ENCODE results near the gene ANKRD60. TPM values are rescaled to one million over a fixed set of nuclear protein-coding genes. Genes with fewer than 3 reads are reported as not detected.

Gene ANKRD60
- total and polyA plus RNA-seq, 2 of the 4 experiments (the other 2 are of a cell fraction), result not detected

DNA sequence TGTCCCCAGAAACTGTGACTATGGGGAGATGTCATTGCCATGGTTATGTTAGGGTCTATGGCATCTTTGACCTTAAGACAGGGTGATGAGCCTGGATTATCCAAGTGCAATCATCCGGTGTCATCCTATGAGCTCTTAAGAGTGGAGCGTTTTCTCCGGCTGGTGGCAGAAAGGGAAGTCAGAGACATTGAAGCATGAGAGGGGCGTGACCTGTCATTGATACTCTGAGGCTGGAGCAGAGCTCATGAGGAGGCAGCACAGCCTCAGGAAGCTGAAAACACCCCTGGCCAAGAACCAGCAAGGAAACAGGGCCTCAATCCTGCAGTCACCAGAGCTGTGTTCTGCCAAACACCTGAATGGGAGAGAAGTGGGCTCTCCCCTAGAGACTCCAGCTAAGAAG lies 59.6 kb downstream of the ANKRD60 start:
- DNase-seq, result no peak
- H4K91ac ChIP-seq (ENCODE audit: insufficient read depth, low read depth, low read length), result no peak overlapping the region
- CTCF ChIA-PET, result interaction anchor here (0.9 kb wide), 1 partner anchor 11 kb away, joined by 3 read pairs; no protein-coding TSS in a partner anchor
- no peak overlapping the region for H2BK20ac ChIP-seq (ENCODE audit: low read depth, low read length)
- H3K4ac ChIP-seq (ENCODE audit: low read depth, low read length), result no peak overlapping the region
- H2BK120ac ChIP-seq (ENCODE audit: low read depth, low read length), result no peak overlapping the region
- no peaks in the 10 kb centered on the region for H3K9me1 ChIP-seq (ENCODE audit: insufficient read depth, low read length)
- H2AFZ ChIP-seq (replicated peaks; ENCODE audit: low read length, poor library complexity), result no peak overlapping the region
- no peak overlapping the region for H3K23ac ChIP-seq (ENCODE audit: low read depth, low read length)
- no peak overlapping the region for H2BK5ac ChIP-seq (ENCODE audit: low read depth, low read length, poor library complexity, severe bottlenecking)
- H3K14ac ChIP-seq (replicated peaks; ENCODE audit: low read depth, low read length), result no peak overlapping the region
- H3K56ac ChIP-seq (ENCODE audit: extremely low read depth, insufficient read depth, low read length), result no peak overlapping the region
- no peak overlapping the region for H3K9ac ChIP-seq (ENCODE audit: low read depth, low read length)
- H4K20me1 ChIP-seq (ENCODE audit: insufficient read depth, low read length), result no peaks in the 10 kb centered on the region
- no peaks in the 10 kb centered on the region for H3K36me3 ChIP-seq (ENCODE audit: control insufficient read depth, insufficient read depth, low read length)
- POLR2A ChIA-PET (ENCODE audit: unreplicated experiment), result no interaction called here
- H4K5ac ChIP-seq (ENCODE audit: low read depth, low read length), result no peak overlapping the region
- H2BK15ac ChIP-seq (ENCODE audit: low read depth, low read length), result no peak overlapping the region
- H3K18ac ChIP-seq (ENCODE audit: low read depth, low read length), result no peak overlapping the region
- in situ Hi-C loops (cut with MboI; ENCODE audit: low sequenced_read_pairs), result no loop called here
- no peaks in the 10 kb centered on the region for H3K9me3 ChIP-seq (ENCODE audit: control insufficient read depth, insufficient read depth, low read length)
- no peak for ATAC-seq (ENCODE audit: low read depth)
- dilution Hi-C loops (cut with HindIII; ENCODE audit: low sequenced_read_pairs, unreplicated experiment), result no loop called here
- intact Hi-C loops (cut with micrococcal nuclease), result no loop called here
- H3K27me3 ChIP-seq (ENCODE audit: control insufficient read depth, insufficient read depth, low read length), result peaks cover 2% of the 10 kb centered on the region; the same call in 1 of the 2 replicates
- no peak overlapping the region for H2AK9ac ChIP-seq (replicated peaks; ENCODE audit: low read depth, low read length, poor library complexity)
- WGBS, 2 experiments (ENCODE audit: extremely low coverage in 2 of 2, insufficient read length in 1 of 2), result 86% methylated on average over 1 of the region's 4 CpGs; no CpG with 5 or more reads in 1 of the 2 experiments
- no TSS peak for BruUV-seq (replicated peaks)
- no peak overlapping the region for H4K8ac ChIP-seq (ENCODE audit: low read depth in 2 of 2, low read length in 2 of 2)
- TF ChIP-seq, protein P1, sequence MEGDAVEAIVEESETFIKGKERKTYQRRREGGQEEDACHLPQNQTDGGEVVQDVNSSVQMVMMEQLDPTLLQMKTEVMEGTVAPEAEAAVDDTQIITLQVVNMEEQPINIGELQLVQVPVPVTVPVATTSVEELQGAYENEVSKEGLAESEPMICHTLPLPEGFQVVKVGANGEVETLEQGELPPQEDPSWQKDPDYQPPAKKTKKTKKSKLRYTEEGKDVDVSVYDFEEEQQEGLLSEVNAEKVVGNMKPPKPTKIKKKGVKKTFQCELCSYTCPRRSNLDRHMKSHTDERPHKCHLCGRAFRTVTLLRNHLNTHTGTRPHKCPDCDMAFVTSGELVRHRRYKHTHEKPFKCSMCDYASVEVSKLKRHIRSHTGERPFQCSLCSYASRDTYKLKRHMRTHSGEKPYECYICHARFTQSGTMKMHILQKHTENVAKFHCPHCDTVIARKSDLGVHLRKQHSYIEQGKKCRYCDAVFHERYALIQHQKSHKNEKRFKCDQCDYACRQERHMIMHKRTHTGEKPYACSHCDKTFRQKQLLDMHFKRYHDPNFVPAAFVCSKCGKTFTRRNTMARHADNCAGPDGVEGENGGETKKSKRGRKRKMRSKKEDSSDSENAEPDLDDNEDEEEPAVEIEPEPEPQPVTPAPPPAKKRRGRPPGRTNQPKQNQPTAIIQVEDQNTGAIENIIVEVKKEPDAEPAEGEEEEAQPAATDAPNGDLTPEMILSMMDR (conservative IDR thresholded peaks at IDR 0.05; ENCODE audit: low read depth, low read length), result no peak
- TF ChIP-seq MAZ (IDR thresholded peaks at IDR 0.05; ENCODE audit: borderline replicate concordance, low read depth, low read length), result no peak
- no peak for TF ChIP-seq BHLHE40 (IDR thresholded peaks at IDR 0.05; ENCODE audit: low read depth, low read length)
- TF ChIP-seq, protein P2, sequence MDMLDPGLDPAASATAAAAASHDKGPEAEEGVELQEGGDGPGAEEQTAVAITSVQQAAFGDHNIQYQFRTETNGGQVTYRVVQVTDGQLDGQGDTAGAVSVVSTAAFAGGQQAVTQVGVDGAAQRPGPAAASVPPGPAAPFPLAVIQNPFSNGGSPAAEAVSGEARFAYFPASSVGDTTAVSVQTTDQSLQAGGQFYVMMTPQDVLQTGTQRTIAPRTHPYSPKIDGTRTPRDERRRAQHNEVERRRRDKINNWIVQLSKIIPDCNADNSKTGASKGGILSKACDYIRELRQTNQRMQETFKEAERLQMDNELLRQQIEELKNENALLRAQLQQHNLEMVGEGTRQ (IDR thresholded peaks at IDR 0.05; ENCODE audit: low read depth, low read length), result no peak
- no peak for TF ChIP-seq RAD21 (IDR thresholded peaks at IDR 0.05; ENCODE audit: low read length)
- H3K4me3 ChIP-seq (ENCODE audit: insufficient read depth, low read depth, low read length), result no peak overlapping the region
- H3K27ac ChIP-seq (ENCODE audit: insufficient read depth, low read length), result no peak overlapping the region
- no peak overlapping the region for H3K4me2 ChIP-seq (ENCODE audit: low read depth, low read length)
- no peaks in the 10 kb centered on the region for H3K4me1 ChIP-seq (ENCODE audit: control insufficient read depth, insufficient read depth, low read length)
- H2AK5ac ChIP-seq (ENCODE audit: low read depth, low read length), result no peak overlapping the region
- no peaks in the 10 kb centered on the region for H3K79me1 ChIP-seq (ENCODE audit: low read depth in 1 of 2, low read length in 2 of 2)

Measured in IMR-90 (cell line).